ENCODE data around the gene UNC13C.

The UNC13C gene

GRCh38 chr15:54089776-54090175 is 111.5 kb downstream of the UNC13C start:
- H3K36me3 ChIP-seq = no peaks in the 10 kb centered on the region
- H3K4me1 ChIP-seq = no peaks in the 10 kb centered on the region
- TF ChIP-seq Cebpa-rat (IDR thresholded peaks at IDR 0.05) = no peak
- H4K20me1 ChIP-seq = no peaks in the 10 kb centered on the region
- H3K9ac ChIP-seq = no peak overlapping the region
- no peak overlapping the region for H3K4me2 ChIP-seq
- H3K4me3 ChIP-seq = no peak overlapping the region
- no peaks in the 10 kb centered on the region for H3K9me3 ChIP-seq (replicated peaks in 1 of 11)
- H3K27me3 ChIP-seq = no peaks in the 10 kb centered on the region
- H3K27ac ChIP-seq = no peak overlapping the region

GRCh38 chr15:54091651-54092050 is 113.4 kb downstream of the UNC13C start:
- no peak overlapping the region for H3K9ac ChIP-seq

GRCh38 chr15:54094661-54095060 is 116.4 kb downstream of the UNC13C start:
- no peak overlapping the region for H3K9ac ChIP-seq
- no peak overlapping the region for H3K4me2 ChIP-seq
- H3K4me1 ChIP-seq = no peaks in the 10 kb centered on the region
- H3K27me3 ChIP-seq = no peaks in the 10 kb centered on the region
- no peak for TF ChIP-seq Cebpa-rat (IDR thresholded peaks at IDR 0.05)
- H3K36me3 ChIP-seq = no peaks in the 10 kb centered on the region
- no peaks in the 10 kb centered on the region for H4K20me1 ChIP-seq
- H3K9me3 ChIP-seq (replicated peaks in 1 of 11) = 0 out of 22 replicates have a peak, but pooled peaks cover 0 to 6% (median 0%) of the 10 kb centered on the region in 11 experiments
- H3K27ac ChIP-seq = no peak overlapping the region
- no peak overlapping the region for H3K4me3 ChIP-seq

More at GRCh38 chr15:54091651-54092050, 113.4 kb downstream of the UNC13C start:
- no peak overlapping the region for H3K4me3 ChIP-seq
- no peaks in the 10 kb centered on the region for H3K36me3 ChIP-seq
- H3K4me1 ChIP-seq = no peaks in the 10 kb centered on the region
- H3K27me3 ChIP-seq = no peaks in the 10 kb centered on the region
- no peak for TF ChIP-seq Cebpa-rat (IDR thresholded peaks at IDR 0.05)
- H3K9me3 ChIP-seq (replicated peaks in 1 of 11) = 0 out of 22 replicates have a peak, but pooled peaks cover 0 to 6% (median 0%) of the 10 kb centered on the region in 11 experiments
- no peak overlapping the region for H3K27ac ChIP-seq
- no peak overlapping the region for H3K4me2 ChIP-seq
- no peaks in the 10 kb centered on the region for H4K20me1 ChIP-seq

DNA sequence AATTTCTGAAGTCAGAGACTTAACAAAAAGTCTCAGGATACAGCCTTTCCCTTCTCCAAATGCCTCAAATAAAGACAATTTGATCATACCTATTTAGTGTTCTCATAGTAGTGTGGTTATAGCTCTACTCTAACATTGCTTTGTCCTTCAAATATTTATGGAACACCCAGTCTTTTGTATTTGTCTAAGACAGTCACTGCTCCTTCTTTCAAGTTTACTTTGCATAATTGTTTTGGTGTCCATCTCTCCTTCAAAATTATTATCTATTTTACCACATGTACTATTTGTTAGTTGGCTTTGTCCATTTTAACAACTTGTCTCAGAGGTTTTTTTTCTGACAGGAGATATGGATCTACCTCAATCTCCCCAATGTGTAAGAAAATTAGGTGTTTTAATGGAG is 118.8 kb downstream of the UNC13C start:
- Histone ChIP-seq H3K9ac (no peak overlapping the region), H4K20me1 (no peaks in the 10 kb centered on the region), H3K4me3 (no peak overlapping the region), H3K27me3 (no peaks in the 10 kb centered on the region), H3K9me3 (replicated peaks in 1 of 11) (0 out of 22 replicates have a peak, but pooled peaks cover 0 to 6% (median 0%) of the 10 kb centered on the region in 11 experiments), H3K4me1 (no peaks in the 10 kb centered on the region), H3K36me3 (no peaks in the 10 kb centered on the region), H3K4me2 (no peak overlapping the region), H3K27ac (no peak overlapping the region)
- TF ChIP-seq Cebpa-rat (IDR thresholded peaks at IDR 0.05) = no peak

GRCh38 chr15:54099010-54099409 is 120.8 kb downstream of the UNC13C start:
- Histone ChIP-seq H3K4me2 (no peak overlapping the region), H3K9ac (no peak overlapping the region), H3K36me3 (no peaks in the 10 kb centered on the region), H3K27ac (no peak overlapping the region), H4K20me1 (no peaks in the 10 kb centered on the region), H3K9me3 (replicated peaks in 1 of 11) (0 out of 22 replicates have a peak, but pooled peaks cover 0 to 6% (median 0%) of the 10 kb centered on the region in 11 experiments), H3K4me3 (no peak overlapping the region), H3K27me3 (no peaks in the 10 kb centered on the region), H3K4me1 (no peaks in the 10 kb centered on the region)
- no peak for TF ChIP-seq Cebpa-rat (IDR thresholded peaks at IDR 0.05)

- no peaks in the 10 kb centered on the region for H3K9me3 ChIP-seq (replicated peaks in 1 of 11)
- H4K20me1 ChIP-seq = no peaks in the 10 kb centered on the region
- H3K4me1 ChIP-seq = no peaks in the 10 kb centered on the region
- no peak overlapping the region for H3K9ac ChIP-seq
- H3K36me3 ChIP-seq = no peaks in the 10 kb centered on the region
- H3K4me3 ChIP-seq = no peak overlapping the region
- H3K27me3 ChIP-seq = no peaks in the 10 kb centered on the region
- no peak overlapping the region for H3K27ac ChIP-seq
- H3K4me2 ChIP-seq = no peak overlapping the region
- no peak for TF ChIP-seq Cebpa-rat (IDR thresholded peaks at IDR 0.05)
Measured at GRCh38 chr15:54101664-54102270, 123.5 kb downstream of the UNC13C start.

- no peak overlapping the region for H3K27ac ChIP-seq
- no peaks in the 10 kb centered on the region for H3K36me3 ChIP-seq
- H3K4me2 ChIP-seq = no peak overlapping the region
- no peaks in the 10 kb centered on the region for H4K20me1 ChIP-seq
- H3K9ac ChIP-seq = no peak overlapping the region
- no peak overlapping the region for H3K4me3 ChIP-seq
- no peak for TF ChIP-seq Cebpa-rat (IDR thresholded peaks at IDR 0.05)
- no peaks in the 10 kb centered on the region for H3K4me1 ChIP-seq
- no peaks in the 10 kb centered on the region for H3K27me3 ChIP-seq
- H3K9me3 ChIP-seq (replicated peaks in 1 of 11) = no peaks in the 10 kb centered on the region
Measured at GRCh38 chr15:54102704-54103103, 124.5 kb downstream of the UNC13C start.

DNA sequence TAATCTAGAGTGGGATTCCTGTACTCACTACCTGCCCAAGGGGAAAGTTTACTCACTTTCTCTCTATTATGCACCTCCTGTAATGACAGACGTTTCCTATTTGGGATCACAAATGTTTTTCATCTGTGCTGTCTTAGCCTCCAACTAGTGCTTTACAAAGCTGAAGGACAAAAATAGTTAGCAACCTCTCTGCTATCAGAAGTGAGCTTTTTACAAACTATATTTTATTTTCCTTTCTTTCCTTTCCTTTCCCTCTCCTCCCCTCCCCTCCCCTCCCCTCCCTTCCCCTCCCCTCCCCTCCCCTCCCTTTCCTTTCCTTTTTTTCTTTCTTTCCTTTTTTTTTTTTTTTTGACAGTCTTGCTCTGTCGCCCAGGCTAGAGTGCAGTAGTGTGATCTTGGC is 130.8 kb downstream of the UNC13C start:
- Histone ChIP-seq H3K27me3 (no peaks in the 10 kb centered on the region), H4K20me1 (no peaks in the 10 kb centered on the region), H3K36me3 (no peaks in the 10 kb centered on the region), H3K4me2 (no peak overlapping the region), H3K27ac (no peak overlapping the region), H3K4me3 (no peak overlapping the region), H3K4me1 (no peaks in the 10 kb centered on the region), H3K9me3 (replicated peaks in 1 of 11) (no peaks in the 10 kb centered on the region), H3K9ac (no peak overlapping the region)
- no peak for TF ChIP-seq Cebpa-rat (IDR thresholded peaks at IDR 0.05)

GRCh38 chr15:54119051-54119450 is 140.8 kb downstream of the UNC13C start:
- no peaks in the 10 kb centered on the region for H3K36me3 ChIP-seq
- no peaks in the 10 kb centered on the region for H3K4me1 ChIP-seq
- no peak overlapping the region for H3K27ac ChIP-seq
- H3K4me2 ChIP-seq = no peak overlapping the region
- no peaks in the 10 kb centered on the region for H4K20me1 ChIP-seq
- TF ChIP-seq Cebpa-rat (IDR thresholded peaks at IDR 0.05) = no peak
- no peak overlapping the region for H3K4me3 ChIP-seq
- H3K9me3 ChIP-seq (replicated peaks in 1 of 11) = peaks cover 0 to 6% (median 0%) of the 10 kb centered on the region in 11 experiments; a peak in 3 of 22 replicates
- no peak overlapping the region for H3K9ac ChIP-seq
- no peaks in the 10 kb centered on the region for H3K27me3 ChIP-seq

GRCh38 chr15:54120949-54121463 is 142.8 kb downstream of the UNC13C start:
- TF ChIP-seq Cebpa-rat (IDR thresholded peaks at IDR 0.05) = no peak
- Histone ChIP-seq H3K27ac (no peak overlapping the region), H4K20me1 (no peaks in the 10 kb centered on the region), H3K9ac (no peak overlapping the region), H3K4me1 (no peaks in the 10 kb centered on the region), H3K4me2 (no peak overlapping the region), H3K36me3 (no peaks in the 10 kb centered on the region), H3K9me3 (replicated peaks in 1 of 11) (peaks cover 0 to 6% (median 0%) of the 10 kb centered on the region in 11 experiments; a peak in 3 of 22 replicates), H3K4me3 (no peak overlapping the region), H3K27me3 (no peaks in the 10 kb centered on the region)
